IPS-18c (cell line): ENCODE data around the gene NR1D2.

Experiments used
- H3K4me3 ChIP-seq: 2 replicates; pipeline ENCODE4 v1.7.0; 2013; ENCODE audit warnings: low read depth, mild to moderate bottlenecking, low read length, moderate library complexity; ENCODE audit not compliant: insufficient read depth
- H3K9me3 ChIP-seq: one replicate; pipeline ENCODE4 v1.6.1; 2013; ENCODE audit warnings: mild to moderate bottlenecking, low read length, moderate library complexity; ENCODE audit not compliant: control insufficient read depth, insufficient read depth

Gene NR1D2

GRCh38 chr3:23921052-23921511 is 24.0 kb upstream of the NR1D2 start:
- no peak overlapping the region for H3K4me3 ChIP-seq
- H3K9me3 ChIP-seq: no peaks in the 10 kb centered on the region

GRCh38 chr3:23923786-23924185 is 21.3 kb upstream of the NR1D2 start:
- Histone ChIP-seq H3K9me3 (no peaks in the 10 kb centered on the region), H3K4me3 (no peak overlapping the region)

- no peaks in the 10 kb centered on the region for H3K9me3 ChIP-seq
- H3K4me3 ChIP-seq: no peak overlapping the region
Measured at GRCh38 chr3:23926246-23926645, 18.8 kb upstream of the NR1D2 start.

GRCh38 chr3:23926736-23927135 is 18.4 kb upstream of the NR1D2 start:
- no peak overlapping the region for H3K4me3 ChIP-seq

GRCh38 chr3:23928524-23928923 is 16.6 kb upstream of the NR1D2 start:
- H3K4me3 ChIP-seq: no peak overlapping the region
- no peaks in the 10 kb centered on the region for H3K9me3 ChIP-seq

More at GRCh38 chr3:23926736-23927135, 18.4 kb upstream of the NR1D2 start:
- no peaks in the 10 kb centered on the region for H3K9me3 ChIP-seq

- Histone ChIP-seq H3K9me3 (no peaks in the 10 kb centered on the region), H3K4me3 (no peak overlapping the region)
Measured at GRCh38 chr3:23931597-23931996, 13.5 kb upstream of the NR1D2 start.

- Histone ChIP-seq H3K4me3 (no peak overlapping the region), H3K9me3 (no peaks in the 10 kb centered on the region)
Measured at GRCh38 chr3:23932571-23932970, 12.5 kb upstream of the NR1D2 start.

- Histone ChIP-seq H3K4me3 (no peak overlapping the region), H3K9me3 (no peaks in the 10 kb centered on the region)
Measured at GRCh38 chr3:23934253-23934652, 10.8 kb upstream of the NR1D2 start.

GRCh38 chr3:23937296-23937695 is 7.8 kb upstream of the NR1D2 start:
- Histone ChIP-seq H3K4me3 (no peak overlapping the region), H3K9me3 (no peaks in the 10 kb centered on the region)

GRCh38 chr3:23938688-23939087 is 6.4 kb upstream of the NR1D2 start:
- no peak overlapping the region for H3K4me3 ChIP-seq
- H3K9me3 ChIP-seq: no peaks in the 10 kb centered on the region

- no peak overlapping the region for H3K4me3 ChIP-seq
Measured at GRCh38 chr3:23940775-23941174, 4.3 kb upstream of the NR1D2 start.

GRCh38 chr3:23941440-23941839 is 3.6 kb upstream of the NR1D2 start:
- Histone ChIP-seq H3K4me3 (no peak overlapping the region), H3K9me3 (no peaks in the 10 kb centered on the region)

More at GRCh38 chr3:23940775-23941174, 4.3 kb upstream of the NR1D2 start:
- H3K9me3 ChIP-seq: no peaks in the 10 kb centered on the region

- Histone ChIP-seq H3K4me3 (no peak overlapping the region), H3K9me3 (no peaks in the 10 kb centered on the region)
Measured at GRCh38 chr3:23942546-23942945, 2.5 kb upstream of the NR1D2 start.

GRCh38 chr3:23944007-23944783 is 891 bp upstream of the NR1D2 start:
- H3K4me3 ChIP-seq: peak overlapping the region; percentile 71
- H3K9me3 ChIP-seq: no peaks in the 10 kb centered on the region

GRCh38 chr3:23945663-23945912 is 502 bp downstream of the NR1D2 start:
- no peaks in the 10 kb centered on the region for H3K9me3 ChIP-seq
- peak overlapping the region; percentile 57; the same call in 1 of the 2 replicates for H3K4me3 ChIP-seq

- H3K9me3 ChIP-seq: no peaks in the 10 kb centered on the region
- peak overlapping the region; percentile 85 for H3K4me3 ChIP-seq
Measured at GRCh38 chr3:23945913-23946687, 1.0 kb downstream of the NR1D2 start.

- no peak overlapping the region for H3K4me3 ChIP-seq
- H3K9me3 ChIP-seq: no peaks in the 10 kb centered on the region
Measured at GRCh38 chr3:23948761-23949160, 3.7 kb downstream of the NR1D2 start.

GRCh38 chr3:23949784-23950183 is 4.7 kb downstream of the NR1D2 start:
- Histone ChIP-seq H3K4me3 (no peak overlapping the region), H3K9me3 (no peaks in the 10 kb centered on the region)
